ENCODE data around the gene TSPAN18. TPM values are rescaled to one million over a fixed set of nuclear protein-coding genes. Genes with fewer than 3 reads are reported as not detected.

TSPAN18 gene
- total and polyA plus RNA-seq, 2 of the 8 experiments (the other 6 are each of a cell fraction or from before 2014, with no cell fraction given), result 5.2 to 10.2 TPM

DNA sequence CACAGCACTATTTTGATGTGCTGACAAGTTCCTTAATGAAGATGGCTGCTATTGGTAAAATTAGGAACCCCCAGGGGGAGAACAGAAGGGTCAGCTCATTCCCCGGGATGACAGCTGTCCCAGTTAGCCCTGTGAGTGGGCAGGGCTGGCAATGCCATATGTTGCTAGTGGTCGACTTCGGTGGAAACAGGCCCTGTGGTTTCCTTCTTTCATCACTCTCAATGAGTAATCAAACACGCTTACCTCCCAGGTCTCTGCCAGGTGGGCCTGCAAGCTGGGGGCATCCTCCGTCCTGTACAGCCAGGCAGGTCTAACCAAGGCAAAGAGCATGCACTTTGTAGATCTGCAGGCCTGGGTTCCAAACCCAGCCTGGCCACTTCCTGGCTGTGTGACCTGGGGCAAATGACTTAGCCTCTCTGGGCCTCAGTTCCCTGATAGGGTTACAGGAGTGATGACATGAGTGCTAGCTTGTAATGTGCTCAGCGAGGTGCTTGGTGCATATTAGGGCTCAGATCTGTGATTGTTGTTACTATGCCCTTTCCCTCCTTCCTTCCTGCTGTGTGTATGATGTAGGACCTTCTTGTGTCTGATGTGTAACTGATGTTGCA lies 85.2 kb downstream of the TSPAN18 start (continued):
- no peak for TF ChIP-seq GABPA (IDR thresholded peaks at IDR 0.05; ENCODE audit: borderline replicate concordance, insufficient read depth, low read length)
- no peak for TF ChIP-seq BRCA1 (IDR thresholded peaks at IDR 0.05; ENCODE audit: low read depth, low read length)
- TF ChIP-seq SIRT6 (IDR thresholded peaks at IDR 0.05; ENCODE audit: low read length), result no peak
- TF ChIP-seq TCF12 (IDR thresholded peaks at IDR 0.05; ENCODE audit: low read depth, low read length), result no peak
- TF ChIP-seq RFX5 (IDR thresholded peaks at IDR 0.05; ENCODE audit: borderline replicate concordance, low read depth, low read length), result no peak
